Activated naive CD8-positive, alpha-beta T cell treated with anti-CD3 and anti-CD28 coated beads, Interleukin-2, amount 10 ng/mL, durations not matched to agents 7 days and 5 days (primary cell): ENCODE data around the gene ECPAS. TPM values are rescaled to one million over a fixed set of nuclear protein-coding genes. Genes with fewer than 3 reads are reported as not detected.
"Not testable (repeated sequence)": the region's sequence is repeated elsewhere in the genome, so short reads cannot be mapped to it uniquely, and the experiment has no call there.

ENCODE experiments used
- ATAC-seq: fragments of 150-1000 bp; cut with Tn5 transposase; one replicate; pipeline ENCODE4 v1.10.0; 2021; ENCODE audit warnings: low read depth, moderate library complexity
- POLR2A ChIA-PET: fragments of 350-600 bp; sonication (Branson Sonifier 250); formaldehyde crosslinking; loops from one replicate; lab custom pipeline; 2021; ENCODE audit warnings: antibody characterized with exemption; lab: Charles Lee
- DNase-seq: peaks from one replicate; pipeline ENCODE4 v3.0.0; 2021
- H3K27ac Mint-ChIP-seq: one replicate; pipeline ENCODE4 v1.8.0; 2022; ENCODE audit warnings: mild to moderate bottlenecking, mixed read lengths
- H3K27me3 Mint-ChIP-seq: one replicate; pipeline ENCODE4 v1.8.0; 2022; ENCODE audit warnings: mild to moderate bottlenecking, moderate library complexity, mixed read lengths
- H3K36me3 Mint-ChIP-seq: one replicate; pipeline ENCODE4 v1.8.0; 2021; ENCODE audit warnings: mild to moderate bottlenecking, mixed read lengths
- H3K4me1 Mint-ChIP-seq: one replicate; pipeline ENCODE4 v1.8.0; 2021; ENCODE audit warnings: mixed read lengths
- H3K4me3 Mint-ChIP-seq: one replicate; pipeline ENCODE4 v1.8.0; 2022; ENCODE audit warnings: mild to moderate bottlenecking, moderate library complexity, mixed read lengths
- H3K9me3 Mint-ChIP-seq: one replicate; pipeline ENCODE4 v1.8.0; 2021; ENCODE audit warnings: mixed read lengths
- total RNA-seq, 2 experiments: library from RNA; stranded (reverse); gene quantifications; one replicate each; pipeline ENCODE4 v1.2.3, GENCODE V29; 2021

The ECPAS gene
- total RNA-seq, 2 experiments from 2014 or later: 67.7 to 71.1 TPM

DNA sequence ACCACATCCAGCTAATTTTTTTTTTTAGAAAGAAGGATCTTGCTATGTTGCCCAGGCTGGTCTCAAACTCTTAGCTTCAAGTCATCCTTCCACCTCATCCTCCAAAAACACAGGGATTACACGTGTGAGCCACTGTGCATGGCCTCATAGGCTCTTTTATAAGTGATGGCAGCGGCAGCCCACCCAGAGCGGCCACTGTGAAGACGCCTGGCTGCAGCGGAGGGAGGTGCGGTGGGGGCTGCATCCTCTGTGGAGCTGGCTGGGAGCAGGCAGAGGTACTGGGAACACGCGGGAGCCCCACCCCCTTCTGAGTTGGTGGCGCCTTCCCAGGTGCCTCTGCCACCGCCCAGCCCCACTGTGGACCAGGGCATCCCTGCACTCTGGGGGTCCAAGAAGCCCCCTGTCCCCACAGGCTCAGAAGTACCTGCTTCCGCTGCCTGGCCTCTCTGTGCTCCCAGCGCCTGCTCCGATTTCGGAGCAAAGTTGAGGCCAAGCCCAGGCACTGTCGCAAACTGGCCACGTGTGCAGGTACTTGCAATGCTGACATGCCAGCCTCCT lies 16.9 kb upstream of the ECPAS start:
- ATAC-seq (no peak), DNase-seq (no peak)
- Mint-ChIP-seq H3K4me1 (no peaks in the 10 kb centered on the region), H3K9me3 (peaks cover 4% of the 10 kb centered on the region), H3K36me3 (no peaks in the 10 kb centered on the region), H3K4me3 (no peak overlapping the region), H3K27ac (no peak overlapping the region), H3K27me3 (peaks cover 8% of the 10 kb centered on the region)
- POLR2A ChIA-PET: no interaction called here

DNA sequence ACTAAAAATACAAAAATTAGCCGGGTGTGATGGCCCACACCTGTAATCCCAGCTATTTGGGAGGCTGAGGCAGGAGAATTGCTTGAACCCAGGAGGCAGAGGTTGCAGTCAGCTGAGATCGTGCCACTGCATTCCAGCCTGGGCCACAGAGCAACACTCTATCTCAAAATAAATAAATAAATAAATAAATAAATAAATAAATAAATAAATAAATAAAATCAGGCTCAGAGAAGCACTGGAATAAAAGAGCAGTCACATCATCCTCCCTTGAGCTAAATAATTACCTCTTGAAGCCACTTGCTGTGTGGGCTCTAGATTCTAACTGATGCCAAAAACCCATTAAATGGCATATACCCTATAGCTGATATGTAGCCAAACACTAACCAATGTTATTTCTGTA lies 13.0 kb upstream of the ECPAS start:
- not testable (repeated sequence) for H3K27ac Mint-ChIP-seq, DNase-seq, H3K4me1 Mint-ChIP-seq, ATAC-seq, H3K36me3 Mint-ChIP-seq, H3K4me3 Mint-ChIP-seq, H3K9me3 Mint-ChIP-seq
- POLR2A ChIA-PET: interaction anchor here (0.5 kb wide), 1 partner anchor 15 kb away, joined by 4 read pairs; no protein-coding TSS in a partner anchor
- peaks cover 12% of the 10 kb centered on the region for H3K27me3 Mint-ChIP-seq

DNA sequence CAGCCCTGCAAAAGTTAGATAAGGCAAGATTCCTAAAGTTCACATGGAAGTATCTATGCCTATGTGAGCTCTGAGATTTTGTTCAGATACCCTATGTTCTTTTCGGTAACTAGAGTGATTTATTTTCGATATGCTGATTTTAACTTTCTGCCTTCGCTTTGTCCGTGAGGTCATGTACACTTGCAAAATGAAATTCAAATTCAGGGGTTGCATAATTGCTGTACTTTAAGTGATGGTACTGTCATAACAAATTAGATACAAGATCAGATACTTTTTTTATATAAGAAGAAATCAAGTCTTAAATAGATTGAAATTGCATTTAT lies 350 bp upstream of the ECPAS start:
- Mint-ChIP-seq H3K27me3 (peaks cover 14% of the 10 kb centered on the region), H3K27ac (peak overlapping the region; percentile 90), H3K9me3 (no peaks in the 10 kb centered on the region), H3K4me3 (peak overlapping the region; percentile 85), H3K4me1 (peaks cover 20% of the 10 kb centered on the region), H3K36me3 (peaks cover 9% of the 10 kb centered on the region)
- no peak for ATAC-seq
- POLR2A ChIA-PET: interaction anchor here (0.5 kb wide), 1 partner anchor 1220 kb away, joined by 3 read pairs; no protein-coding TSS in a partner anchor
- no peak for DNase-seq

DNA sequence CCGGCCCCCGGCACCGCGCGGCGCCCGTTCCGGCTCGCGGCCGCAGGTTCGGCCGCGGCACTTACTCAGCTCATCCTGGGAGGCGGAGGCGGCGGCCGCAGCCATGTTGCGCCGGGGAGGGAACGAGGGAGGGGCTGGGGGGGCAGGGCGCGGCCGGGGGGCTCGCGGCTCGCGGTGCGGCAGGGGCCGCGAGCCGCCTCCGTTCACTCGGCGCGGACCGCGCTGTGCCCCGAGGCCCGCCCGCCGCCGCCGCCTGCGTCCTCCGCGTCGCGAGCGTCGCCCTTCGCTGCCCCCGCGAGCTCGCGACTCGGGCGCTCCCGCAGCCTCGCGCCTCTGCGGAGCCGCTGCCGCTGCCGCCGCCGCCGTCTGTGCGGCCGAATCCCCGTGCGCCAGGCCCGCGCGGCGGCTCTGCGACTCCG lies 735 bp downstream of the ECPAS start:
- H3K9me3 Mint-ChIP-seq: no peaks in the 10 kb centered on the region
- peaks cover 12% of the 10 kb centered on the region for H3K36me3 Mint-ChIP-seq
- no peak overlapping the region for H3K4me3 Mint-ChIP-seq
- peaks cover 24% of the 10 kb centered on the region for H3K4me1 Mint-ChIP-seq
- H3K27ac Mint-ChIP-seq: no peak overlapping the region
- peaks cover 9% of the 10 kb centered on the region for H3K27me3 Mint-ChIP-seq
- DNase-seq: no peak
- POLR2A ChIA-PET: interaction anchor here (0.6 to 1.8 kb wide), 7 partner anchors 15 to 1227 kb away, joined by 3 to 8 read pairs (median 4); partner anchors contain the start of genes DNAJC25, TXN and ZNF483
- ATAC-seq: peak; percentile 37

DNA sequence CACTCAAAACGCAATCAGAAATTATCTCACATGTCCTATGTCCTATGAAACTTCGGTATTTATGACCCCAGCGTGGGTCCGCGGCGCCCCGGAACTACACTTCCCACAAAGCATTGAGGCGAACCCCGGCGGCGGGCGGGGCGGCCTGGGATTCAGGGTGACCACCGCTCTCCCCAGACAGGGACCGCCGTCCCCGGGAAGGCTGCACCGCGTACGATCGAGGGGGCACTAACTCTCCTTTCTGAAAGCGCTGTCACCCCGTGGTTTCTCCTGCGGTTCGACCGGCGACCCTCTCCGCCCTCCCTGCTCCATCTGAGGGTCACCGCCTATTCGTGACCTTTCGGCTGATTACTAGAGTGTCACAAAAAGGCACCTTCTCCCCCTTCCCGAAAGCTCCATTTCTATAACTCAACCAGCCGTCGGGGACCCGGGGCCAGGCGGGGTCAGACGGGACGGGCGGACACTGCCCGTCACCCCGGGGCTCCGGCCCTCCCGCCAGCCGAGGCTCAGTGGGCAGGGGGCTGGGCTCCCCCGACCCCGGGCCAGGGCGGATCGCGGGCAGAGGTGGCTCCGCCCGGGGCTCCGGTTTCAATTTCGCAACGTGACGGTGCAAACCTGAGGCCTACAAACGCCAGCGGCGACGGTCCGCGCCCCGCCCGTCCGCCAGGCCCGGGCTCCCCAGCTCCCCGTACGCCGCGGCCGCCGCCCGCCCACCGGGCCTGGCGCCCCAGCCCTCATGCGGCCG lies 1.3 kb downstream of the ECPAS start:
- peak; percentile 53 for ATAC-seq
- POLR2A ChIA-PET: interaction anchor here (0.6 to 1.8 kb wide), 8 partner anchors 15 to 1226 kb away, joined by 3 to 8 read pairs (median 4); partner anchors contain the start of genes DNAJC25, TXN and ZNF483
- Mint-ChIP-seq H3K27ac (peak overlapping the region; percentile 84), H3K27me3 (peaks cover 8% of the 10 kb centered on the region), H3K36me3 (peaks cover 12% of the 10 kb centered on the region), H3K4me3 (peak overlapping the region; percentile 89), H3K4me1 (peaks cover 24% of the 10 kb centered on the region), H3K9me3 (no peaks in the 10 kb centered on the region)
- DNase-seq: peak; percentile 82

DNA sequence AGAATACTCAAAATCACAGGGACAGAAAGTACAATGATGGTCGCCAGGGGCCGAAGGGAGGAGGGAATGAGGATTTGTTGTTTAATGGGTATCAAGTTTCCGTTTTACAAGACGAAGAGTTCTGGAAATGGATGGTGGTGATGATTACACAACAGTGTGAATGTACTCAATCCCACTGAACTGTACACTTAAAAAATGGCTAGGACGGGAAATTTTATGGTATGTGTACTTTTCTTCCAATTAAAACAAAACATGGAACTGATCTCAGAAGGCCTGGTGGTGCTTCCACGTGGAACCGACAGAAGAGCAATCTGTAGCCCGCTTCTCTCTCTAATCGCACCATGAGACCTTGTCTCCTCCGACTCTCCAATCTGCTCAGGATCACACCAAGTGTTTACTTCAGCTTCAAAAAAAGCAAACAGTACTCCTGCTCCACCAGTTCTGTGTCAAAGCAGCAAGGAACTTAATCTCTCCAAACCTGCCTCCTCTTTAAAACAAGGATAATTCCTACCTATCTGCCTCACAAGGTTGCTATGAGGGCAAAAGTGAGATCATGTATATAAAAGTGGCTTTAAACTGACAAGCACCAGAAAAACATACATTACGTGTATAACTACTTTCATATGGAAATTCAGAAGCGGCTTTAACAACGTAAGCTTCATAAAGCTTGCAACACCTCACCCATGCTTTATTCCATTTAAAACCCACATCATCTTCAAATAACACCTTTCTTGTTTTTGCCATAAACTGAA lies 2.1 kb downstream of the ECPAS start:
- H3K36me3 Mint-ChIP-seq: peaks cover 15% of the 10 kb centered on the region
- POLR2A ChIA-PET: interaction anchor here (0.6 to 1.8 kb wide), 3 partner anchors 44 to 149 kb away, joined by 5 to 8 read pairs (median 6); partner anchors contain the start of gene DNAJC25
- peak overlapping the region; percentile 89 for H3K4me3 Mint-ChIP-seq
- H3K4me1 Mint-ChIP-seq: peaks cover 28% of the 10 kb centered on the region
- ATAC-seq: no peak
- DNase-seq: no peak
- peaks cover 3% of the 10 kb centered on the region for H3K27me3 Mint-ChIP-seq
- H3K27ac Mint-ChIP-seq: peak overlapping the region; percentile 84
- no peaks in the 10 kb centered on the region for H3K9me3 Mint-ChIP-seq

DNA sequence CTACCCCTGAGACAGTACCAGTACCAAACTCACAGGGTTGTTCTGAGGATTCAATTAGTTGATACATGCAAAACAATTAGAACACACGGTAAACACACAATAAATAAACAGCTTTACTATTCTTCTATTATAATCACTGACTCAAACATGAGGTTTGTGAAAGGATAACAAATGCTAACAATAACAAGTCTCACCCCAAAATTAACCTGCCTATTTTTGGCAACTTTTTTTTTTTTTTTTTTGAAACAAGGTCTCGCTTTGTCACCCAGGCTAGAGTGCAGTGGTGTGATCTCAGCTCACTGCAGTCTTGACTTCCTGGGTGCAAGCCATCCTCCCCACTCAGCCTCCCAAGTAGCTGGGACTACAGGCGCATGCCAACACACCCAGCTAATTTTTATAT lies 6.5 kb downstream of the ECPAS start:
- ATAC-seq (no peak), DNase-seq (no peak)
- peaks cover 31% of the 10 kb centered on the region for H3K4me1 Mint-ChIP-seq
- H3K27ac Mint-ChIP-seq: no peak overlapping the region
- no peaks in the 10 kb centered on the region for H3K9me3 Mint-ChIP-seq
- H3K36me3 Mint-ChIP-seq: peaks cover 21% of the 10 kb centered on the region
- H3K4me3 Mint-ChIP-seq: no peak overlapping the region
- H3K27me3 Mint-ChIP-seq: no peaks in the 10 kb centered on the region
- POLR2A ChIA-PET: no interaction called here

DNA sequence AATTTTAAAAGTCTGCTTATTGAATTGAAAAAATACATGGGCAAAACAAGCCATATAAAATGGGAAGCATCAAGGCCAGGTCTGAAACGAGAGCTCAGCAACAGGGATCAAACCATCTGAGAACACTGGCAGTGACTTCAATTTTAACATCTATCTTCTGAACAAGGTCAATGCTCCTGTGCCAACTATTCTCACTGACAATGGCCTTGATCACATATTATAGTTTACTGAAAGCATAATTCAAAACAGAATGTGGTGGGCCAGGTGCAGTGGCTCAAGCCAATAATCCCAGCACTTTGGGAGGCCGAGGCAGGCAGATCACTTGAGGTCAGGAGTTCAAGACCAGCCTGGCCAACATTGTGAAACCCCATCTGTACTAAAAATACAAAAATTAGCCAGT lies 9.0 kb downstream of the ECPAS start:
- ATAC-seq (no peak), DNase-seq (no peak)
- POLR2A ChIA-PET: no interaction called here
- H3K36me3 Mint-ChIP-seq: peaks cover 20% of the 10 kb centered on the region
- H3K27ac Mint-ChIP-seq: no peak overlapping the region
- H3K9me3 Mint-ChIP-seq: no peaks in the 10 kb centered on the region
- H3K4me1 Mint-ChIP-seq: peaks cover 20% of the 10 kb centered on the region
- no peaks in the 10 kb centered on the region for H3K27me3 Mint-ChIP-seq
- no peak overlapping the region for H3K4me3 Mint-ChIP-seq

DNA sequence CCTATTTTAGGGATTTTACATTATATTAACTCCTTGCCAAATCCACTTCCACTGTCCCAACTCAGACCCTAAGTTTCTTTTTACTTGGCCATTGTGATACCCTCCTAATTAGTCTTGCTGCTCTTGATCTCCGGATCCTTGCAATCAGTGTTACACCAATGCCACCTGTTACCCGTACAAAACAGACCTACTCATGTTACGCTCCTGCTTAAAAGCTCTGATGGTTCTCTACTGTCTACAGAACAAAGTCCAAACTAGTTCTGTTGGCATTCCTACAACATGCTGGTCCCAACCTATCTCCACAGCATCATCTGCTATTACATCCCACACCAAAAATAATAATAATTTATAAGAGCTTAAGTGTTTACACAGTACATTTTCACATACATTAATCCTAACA lies 9.8 kb downstream of the ECPAS start:
- ATAC-seq (no peak), DNase-seq (no peak)
- H3K4me1 Mint-ChIP-seq: peaks cover 20% of the 10 kb centered on the region
- H3K4me3 Mint-ChIP-seq: no peak overlapping the region
- no peaks in the 10 kb centered on the region for H3K9me3 Mint-ChIP-seq
- H3K27me3 Mint-ChIP-seq: no peaks in the 10 kb centered on the region
- H3K36me3 Mint-ChIP-seq: peaks cover 20% of the 10 kb centered on the region
- no peak overlapping the region for H3K27ac Mint-ChIP-seq
- POLR2A ChIA-PET: no interaction called here

DNA sequence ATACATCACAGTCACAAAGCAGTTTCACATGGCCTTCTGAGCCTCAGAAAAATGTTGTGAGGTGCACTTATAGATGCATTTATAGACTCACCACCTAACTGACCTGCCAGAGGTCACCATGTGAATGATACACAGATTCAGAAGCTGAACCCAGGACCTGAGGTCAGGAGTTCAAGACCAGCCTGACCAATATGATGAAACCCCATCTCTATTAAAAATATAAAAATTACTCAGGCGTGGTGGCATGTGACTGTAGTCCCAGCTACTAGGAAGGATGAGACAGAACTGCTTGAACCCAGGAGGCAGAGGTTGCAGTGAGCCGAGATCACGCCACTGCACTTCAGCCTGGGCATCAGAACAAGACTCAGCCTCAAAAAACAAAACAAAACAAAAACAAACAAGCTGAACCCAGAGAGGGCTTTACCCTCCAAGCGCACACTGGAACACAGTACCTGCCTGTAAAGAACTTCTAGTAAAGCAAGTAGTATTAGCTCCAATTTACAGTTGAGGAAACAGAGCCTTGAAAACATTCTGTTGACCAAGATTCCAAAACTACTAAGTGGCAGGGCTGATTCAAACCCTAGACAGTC lies 16.3 kb downstream of the ECPAS start:
- H3K9me3 Mint-ChIP-seq: peaks cover 8% of the 10 kb centered on the region
- no peaks in the 10 kb centered on the region for H3K27me3 Mint-ChIP-seq
- ATAC-seq (no peak), DNase-seq (no peak)
- no peak overlapping the region for H3K4me3 Mint-ChIP-seq
- POLR2A ChIA-PET: interaction anchor here (0.6 kb wide), 1 partner anchor 16 kb away, joined by 3 read pairs; no protein-coding TSS in a partner anchor
- H3K4me1 Mint-ChIP-seq: peaks cover 12% of the 10 kb centered on the region
- no peak overlapping the region for H3K27ac Mint-ChIP-seq
- H3K36me3 Mint-ChIP-seq: peaks cover 27% of the 10 kb centered on the region

DNA sequence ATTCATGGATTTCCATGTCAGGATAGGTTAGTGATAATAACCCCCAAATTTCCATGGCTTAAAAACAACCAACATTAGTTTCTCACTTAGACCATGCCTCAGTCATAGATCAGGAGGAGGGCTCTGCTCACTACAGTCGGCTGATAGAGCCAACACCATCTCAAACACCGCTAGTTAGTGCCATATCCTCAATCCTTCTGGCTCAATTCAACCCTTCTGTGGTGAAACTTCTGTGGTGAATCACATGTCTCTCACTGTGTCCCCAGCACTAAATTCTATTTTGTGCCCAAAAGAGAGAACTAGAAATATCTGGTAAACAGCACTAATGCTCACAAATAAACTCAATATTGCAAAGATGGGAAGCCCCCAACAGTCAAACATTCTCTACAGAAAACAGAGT lies 21.1 kb downstream of the ECPAS start:
- H3K27me3 Mint-ChIP-seq: no peaks in the 10 kb centered on the region
- H3K4me1 Mint-ChIP-seq: peaks cover 5% of the 10 kb centered on the region
- POLR2A ChIA-PET: no interaction called here

DNA sequence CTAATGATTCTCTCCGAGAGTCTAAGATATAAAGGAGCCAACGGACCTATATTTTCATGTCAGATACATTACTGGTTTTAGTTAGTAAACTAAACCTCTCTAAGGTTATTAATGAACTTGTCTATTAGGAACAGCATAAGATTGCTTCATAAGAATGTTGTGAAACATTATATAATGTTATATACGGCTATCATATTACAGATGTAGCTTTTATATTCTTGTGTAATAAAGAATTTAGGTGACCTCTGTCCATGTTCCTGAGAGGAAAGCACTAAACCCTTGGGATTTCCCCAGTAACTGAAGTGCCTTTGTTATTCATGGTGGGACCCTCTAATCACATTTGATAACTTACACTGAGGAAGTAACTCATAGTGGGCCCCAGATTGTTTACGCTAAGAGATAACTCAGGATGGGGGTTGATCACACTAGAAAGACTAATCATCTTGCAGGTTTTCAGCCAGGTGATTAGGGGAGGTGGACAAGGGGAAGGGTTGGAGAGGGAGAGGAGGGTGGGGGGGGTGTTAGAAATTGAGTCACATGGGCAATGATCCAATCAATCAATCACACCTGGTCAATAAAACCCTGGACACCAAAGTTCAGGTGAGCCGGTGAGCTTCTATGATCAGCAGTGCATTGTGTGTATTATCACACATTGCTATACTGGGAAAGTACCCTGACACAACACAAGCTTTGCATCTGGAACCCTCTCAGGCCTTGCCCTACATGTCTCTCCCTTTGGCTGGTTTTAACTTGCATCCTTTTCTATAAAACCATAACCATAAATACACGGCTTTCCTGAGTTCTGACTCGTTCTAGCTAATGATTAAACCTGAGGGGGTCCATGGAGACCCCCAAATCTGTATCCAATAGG lies 25.8 kb downstream of the ECPAS start:
- H3K4me3 Mint-ChIP-seq: no peak overlapping the region
- no peak for ATAC-seq
- no peak for DNase-seq
- H3K36me3 Mint-ChIP-seq: peaks cover 15% of the 10 kb centered on the region
- no peaks in the 10 kb centered on the region for H3K4me1 Mint-ChIP-seq
- H3K9me3 Mint-ChIP-seq: peaks cover 14% of the 10 kb centered on the region
- no peaks in the 10 kb centered on the region for H3K27me3 Mint-ChIP-seq
- POLR2A ChIA-PET: no interaction called here
- H3K27ac Mint-ChIP-seq: no peak overlapping the region

More for the DNA sequence above, 21.1 kb downstream of the ECPAS start:
- Mint-ChIP-seq H3K4me3 (no peak overlapping the region), H3K9me3 (peaks cover 19% of the 10 kb centered on the region), H3K36me3 (peaks cover 29% of the 10 kb centered on the region), H3K27ac (no peak overlapping the region)
- DNase-seq: no peak
- no peak for ATAC-seq
